BE2C (cell line): ENCODE results near the gene HEYL.
A peak's percentile ranks its signal among the peaks of the same experiment; 100 is the strongest.

ENCODE experiments used
- DNase-seq: peaks from one replicate; pipeline ENCODE4 v3.0.0-alpha.2; 2020
- H3K27me3 ChIP-seq: fragments of 250-450 bp; sonication (Bioruptor Pico); 2 replicates; pipeline ENCODE4 v1.5.1; 2020; ENCODE audit warnings: mild to moderate bottlenecking
- H3K36me3 ChIP-seq: fragments of 250-450 bp; sonication (Bioruptor Pico); 2 replicates; pipeline ENCODE4 v1.5.1; 2020; ENCODE audit warnings: mild to moderate bottlenecking
- H3K4me1 ChIP-seq: fragments of 250-450 bp; sonication (Bioruptor Pico); 2 replicates; pipeline ENCODE4 v1.5.1; 2020
- H3K4me3 ChIP-seq: 2 replicates; pipeline ENCODE4 v1.5.1; 2011; ENCODE audit warnings: low read depth, low read length
- H3K9me3 ChIP-seq: fragments of 250-450 bp; sonication (Bioruptor Pico); 2 replicates; pipeline ENCODE4 v1.5.1; 2020
- CTCF ChIP-seq: IDR thresholded peaks from 2 replicates; pipeline ENCODE4 v1.5.1; 2012; ENCODE audit warnings: mild to moderate bottlenecking, low read depth, low read length

Gene HEYL

GRCh38 chr1:39677645-39678044 lies 38.2 kb upstream of the HEYL start:
- no peak overlapping the region for H3K4me3 ChIP-seq
- no peak for DNase-seq
- no peak for TF ChIP-seq CTCF
- H3K4me1 ChIP-seq = no peaks in the 10 kb centered on the region
- no peaks in the 10 kb centered on the region for H3K9me3 ChIP-seq
- no peaks in the 10 kb centered on the region for H3K27me3 ChIP-seq
- no peaks in the 10 kb centered on the region for H3K36me3 ChIP-seq

GRCh38 chr1:39676948-39677548 lies 37.6 kb upstream of the HEYL start:
- no peak for TF ChIP-seq CTCF
- H3K36me3 ChIP-seq = no peaks in the 10 kb centered on the region
- no peaks in the 10 kb centered on the region for H3K27me3 ChIP-seq
- no peak for DNase-seq
- no peak overlapping the region for H3K4me3 ChIP-seq
- H3K9me3 ChIP-seq = no peaks in the 10 kb centered on the region
- H3K4me1 ChIP-seq = no peaks in the 10 kb centered on the region

GRCh38 chr1:39675220-39675619 lies 35.8 kb upstream of the HEYL start:
- peak; percentile 67 for DNase-seq
- no peaks in the 10 kb centered on the region for H3K27me3 ChIP-seq
- H3K4me3 ChIP-seq = no peak overlapping the region
- no peak for TF ChIP-seq CTCF
- no peaks in the 10 kb centered on the region for H3K4me1 ChIP-seq
- no peaks in the 10 kb centered on the region for H3K36me3 ChIP-seq
- no peaks in the 10 kb centered on the region for H3K9me3 ChIP-seq

- no peaks in the 10 kb centered on the region for H3K9me3 ChIP-seq
- no peak overlapping the region for H3K4me3 ChIP-seq
- DNase-seq = no peak
- H3K27me3 ChIP-seq = no peaks in the 10 kb centered on the region
- TF ChIP-seq CTCF = no peak
- H3K4me1 ChIP-seq = no peaks in the 10 kb centered on the region
- H3K36me3 ChIP-seq = no peaks in the 10 kb centered on the region
Observed at GRCh38 chr1:39673215-39673614, 33.8 kb upstream of the HEYL start.

- Histone ChIP-seq H3K4me3 (peak overlapping the region; percentile 72), H3K4me1 (no peaks in the 10 kb centered on the region), H3K9me3 (no peaks in the 10 kb centered on the region), H3K36me3 (no peaks in the 10 kb centered on the region), H3K27me3 (no peaks in the 10 kb centered on the region)
- DNase-seq = peak; percentile 39
- TF ChIP-seq CTCF = peak; percentile 48
Observed at GRCh38 chr1:39672551-39672947, 33.1 kb upstream of the HEYL start.

- peak; percentile 51 for DNase-seq
- Histone ChIP-seq H3K4me3 (peak within 1 kb of the TSS; percentile 72), H3K27me3 (no peaks in the 10 kb centered on the region), H3K4me1 (no peaks in the 10 kb centered on the region), H3K9me3 (no peaks in the 10 kb centered on the region), H3K36me3 (no peaks in the 10 kb centered on the region)
- TF ChIP-seq CTCF = no peak
Observed at GRCh38 chr1:39671793-39672550, 32.5 kb upstream of the HEYL start, which contains the start of gene NT5C1A. TSS of gene NT5C1A (minus strand) at chr1:39672107. CDS start at chr1:39672038, 69 bp downstream.
